A673 (cell line): ENCODE data around the gene UGGT2. TPM values are rescaled to one million over a fixed set of nuclear protein-coding genes. Genes with fewer than 3 reads are reported as not detected.

Experiments used
- BruUV-seq: library from RNA; stranded (reverse); fragments of 400-500 nt; replicated peaks from 2 replicates; lab custom pipeline; 2021; lab: Mats Ljungman, UMichigan
- CTCF ChIA-PET: fragments of 300-600 bp; sonication (Branson Sonifier 250); formaldehyde crosslinking; loops from one replicate; lab custom pipeline; 2022; ENCODE audit warnings: antibody characterized with exemption; lab: Charles Lee
- POLR2A ChIA-PET: fragments of 300-600 bp; sonication (Branson Sonifier 250); formaldehyde crosslinking; loops from one replicate; lab custom pipeline; 2022; ENCODE audit warnings: antibody characterized with exemption; ENCODE audit not compliant: low non-redundant PET; lab: Charles Lee
- DNase-seq: peaks from one replicate; pipeline ENCODE4 v3.0.0-alpha.2; 2015; ENCODE audit warnings: low spot score
- H3K27ac ChIP-seq: fragments of 200-600 bp; sonication (generic); 2 replicates; pipeline ENCODE4 v1.5.1; 2016; ENCODE audit warnings: mixed run types, low read depth, mild to moderate bottlenecking, mixed read lengths, antibody characterized with exemption, low read length; ENCODE audit not compliant: poor library complexity, severe bottlenecking
- H3K27me3 ChIP-seq: fragments of 200-600 bp; sonication (generic); replicated peaks from 2 replicates; pipeline ENCODE4 v1.6.1; 2017; ENCODE audit warnings: mixed run types, low read depth, mild to moderate bottlenecking, mixed read lengths, antibody characterized with exemption, low read length; ENCODE audit not compliant: insufficient read depth, poor library complexity
- H3K36me3 ChIP-seq: fragments of 200-600 bp; sonication (generic); 2 replicates; pipeline ENCODE4 v1.6.1; 2016; ENCODE audit warnings: mixed run types, mild to moderate bottlenecking, mixed read lengths, antibody characterized with exemption, low read length; ENCODE audit not compliant: insufficient read depth, poor library complexity, severe bottlenecking
- H3K4me1 ChIP-seq: fragments of 200-600 bp; sonication (generic); 2 replicates; pipeline ENCODE4 v1.6.1; 2017; ENCODE audit warnings: mixed run types, mild to moderate bottlenecking, mixed read lengths, antibody characterized with exemption, low read length; ENCODE audit not compliant: insufficient read depth, poor library complexity, severe bottlenecking
- H3K4me3 ChIP-seq: fragments of 200-600 bp; sonication (generic); 2 replicates; pipeline ENCODE4 v1.5.1; 2016; ENCODE audit warnings: low read depth, mixed run types, mild to moderate bottlenecking, mixed read lengths, low read length; ENCODE audit not compliant: poor library complexity, severe bottlenecking
- H3K9me3 ChIP-seq: fragments of 200-600 bp; sonication (generic); 2 replicates; pipeline ENCODE4 v1.6.1; 2016; ENCODE audit warnings: mixed run types, low read depth, mild to moderate bottlenecking, mixed read lengths, antibody characterized with exemption, low read length; ENCODE audit not compliant: poor library complexity, severe bottlenecking
- EZH2 ChIP-seq: fragments of 200-600 bp; sonication (generic); IDR thresholded peaks from 2 replicates; pipeline ENCODE4 v1.6.1; 2017; ENCODE audit warnings: borderline replicate concordance, low read depth, mild to moderate bottlenecking, mixed read lengths, antibody characterized with exemption, low read length; ENCODE audit not compliant: poor library complexity, severe bottlenecking
- intact Hi-C: fragments of 100-400 bp; cut with micrococcal nuclease; formaldehyde crosslinking; loops from one replicate; pipeline ENCODE4 v1.10.0; 2022; ENCODE audit not compliant: unreplicated experiment
- total RNA-seq: library from RNA; stranded (reverse); gene quantifications from 2 replicates; pipeline ENCODE4 v1.2.3, GENCODE V29; 2021
- TF ChIP-seq, protein P1 (sequence below): fragments of 300-800, 200-600 bp; sonication (generic); conservative IDR thresholded peaks from 2 replicates; pipeline ENCODE4 v1.5.1; 2017; ENCODE audit warnings: low read depth, mild to moderate bottlenecking, antibody characterized with exemption, low read length, moderate library complexity, mixed read lengths

The UGGT2 gene
- total RNA-seq, 1 experiment from 2014 or later: 10.1 TPM

GRCh38 chr13:95801825-95802224 lies 251.4 kb downstream of the UGGT2 start:
- no TSS peak for BruUV-seq
- no peaks in the 10 kb centered on the region for H3K36me3 ChIP-seq
- H3K4me3 ChIP-seq: no peak overlapping the region
- ChIA-PET POLR2A (no interaction called here), CTCF (no interaction called here)
- no peak overlapping the region for H3K27ac ChIP-seq
- H3K4me1 ChIP-seq: no peaks in the 10 kb centered on the region
- TF ChIP-seq EZH2: no peak
- TF ChIP-seq, protein P1, sequence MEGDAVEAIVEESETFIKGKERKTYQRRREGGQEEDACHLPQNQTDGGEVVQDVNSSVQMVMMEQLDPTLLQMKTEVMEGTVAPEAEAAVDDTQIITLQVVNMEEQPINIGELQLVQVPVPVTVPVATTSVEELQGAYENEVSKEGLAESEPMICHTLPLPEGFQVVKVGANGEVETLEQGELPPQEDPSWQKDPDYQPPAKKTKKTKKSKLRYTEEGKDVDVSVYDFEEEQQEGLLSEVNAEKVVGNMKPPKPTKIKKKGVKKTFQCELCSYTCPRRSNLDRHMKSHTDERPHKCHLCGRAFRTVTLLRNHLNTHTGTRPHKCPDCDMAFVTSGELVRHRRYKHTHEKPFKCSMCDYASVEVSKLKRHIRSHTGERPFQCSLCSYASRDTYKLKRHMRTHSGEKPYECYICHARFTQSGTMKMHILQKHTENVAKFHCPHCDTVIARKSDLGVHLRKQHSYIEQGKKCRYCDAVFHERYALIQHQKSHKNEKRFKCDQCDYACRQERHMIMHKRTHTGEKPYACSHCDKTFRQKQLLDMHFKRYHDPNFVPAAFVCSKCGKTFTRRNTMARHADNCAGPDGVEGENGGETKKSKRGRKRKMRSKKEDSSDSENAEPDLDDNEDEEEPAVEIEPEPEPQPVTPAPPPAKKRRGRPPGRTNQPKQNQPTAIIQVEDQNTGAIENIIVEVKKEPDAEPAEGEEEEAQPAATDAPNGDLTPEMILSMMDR: no peak
- H3K9me3 ChIP-seq: peaks cover 5% of the 10 kb centered on the region
- intact Hi-C loops: no loop called here
- DNase-seq: no peak
- no peaks in the 10 kb centered on the region for H3K27me3 ChIP-seq

DNA sequence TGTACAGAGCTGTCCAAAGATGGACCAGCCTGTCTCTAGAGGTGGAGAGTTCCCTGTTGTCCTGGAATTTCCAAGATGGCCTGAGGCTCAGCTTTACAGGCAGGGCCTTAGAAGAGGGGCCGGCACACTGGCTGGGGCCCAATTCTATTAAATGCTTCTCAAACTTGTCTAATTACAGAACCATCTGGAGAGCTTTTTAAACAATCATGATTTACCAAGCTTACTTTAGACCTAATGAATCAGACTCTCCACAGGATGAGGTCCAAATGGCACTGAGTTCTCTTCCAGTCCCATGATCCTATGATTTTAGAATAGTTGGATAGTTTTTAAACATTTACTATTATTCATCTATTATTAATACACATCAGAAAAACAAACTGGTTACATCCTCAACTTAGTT lies 252.8 kb downstream of the UGGT2 start:
- Histone ChIP-seq H3K27ac (no peak overlapping the region), H3K9me3 (no peaks in the 10 kb centered on the region), H3K4me3 (no peak overlapping the region), H3K27me3 (no peaks in the 10 kb centered on the region), H3K36me3 (no peaks in the 10 kb centered on the region), H3K4me1 (no peaks in the 10 kb centered on the region)
- ChIA-PET POLR2A (interaction anchor here (0.5 kb wide), 1 partner anchor 289 kb away, joined by 4 read pairs; no protein-coding TSS in a partner anchor), CTCF (no interaction called here)
- no peak for TF ChIP-seq EZH2
- no TSS peak for BruUV-seq
- DNase-seq: no peak
- intact Hi-C loops: no loop called here

DNA sequence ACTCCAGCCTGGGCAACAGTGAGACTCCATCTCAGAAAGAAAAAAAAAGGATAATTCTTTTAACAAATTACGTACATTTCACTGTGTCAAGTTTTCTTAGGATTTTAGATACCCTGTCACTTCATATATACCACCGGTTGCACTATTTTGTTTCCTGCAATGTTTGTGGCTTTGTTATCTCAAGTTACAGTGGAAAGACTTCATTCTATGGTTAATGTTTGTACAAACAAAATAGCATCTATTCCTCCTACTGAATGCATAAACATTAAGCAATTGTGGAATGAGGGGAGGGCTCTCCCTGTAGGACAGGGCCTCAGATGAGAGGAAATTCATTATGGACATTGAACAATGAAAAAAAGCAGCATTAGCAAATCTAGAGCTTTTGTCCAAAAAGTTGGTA lies 256.2 kb downstream of the UGGT2 start:
- H3K4me3 ChIP-seq: no peak overlapping the region
- no peak for DNase-seq
- TF ChIP-seq EZH2: no peak
- TF ChIP-seq, protein P1: no peak
- ChIA-PET POLR2A (no interaction called here), CTCF (no interaction called here)
- H3K36me3 ChIP-seq: no peaks in the 10 kb centered on the region
- H3K27me3 ChIP-seq: no peaks in the 10 kb centered on the region
- no TSS peak for BruUV-seq
- intact Hi-C loops: no loop called here
- H3K27ac ChIP-seq: no peak overlapping the region
- no peaks in the 10 kb centered on the region for H3K9me3 ChIP-seq
- H3K4me1 ChIP-seq: no peaks in the 10 kb centered on the region

- H3K4me1 ChIP-seq: no peaks in the 10 kb centered on the region
- ChIA-PET CTCF (no interaction called here), POLR2A (interaction anchor here (0.6 kb wide), 1 partner anchor 179 kb away, joined by 16 read pairs; no protein-coding TSS in a partner anchor)
- intact Hi-C loops: no loop called here
- H3K4me3 ChIP-seq: no peak overlapping the region
- no peak overlapping the region for H3K27ac ChIP-seq
- no peaks in the 10 kb centered on the region for H3K27me3 ChIP-seq
- H3K9me3 ChIP-seq: no peaks in the 10 kb centered on the region
- DNase-seq: no peak
- BruUV-seq: no TSS peak
- H3K36me3 ChIP-seq: peaks cover 8% of the 10 kb centered on the region
- TF ChIP-seq EZH2: no peak
- TF ChIP-seq, protein P1: no peak
Observed at GRCh38 chr13:95793781-95794180, 259.4 kb downstream of the UGGT2 start.
